ENCODE measurements around the gene CMIP.
"Not testable (repeated sequence)": the region's sequence is repeated elsewhere in the genome, so short reads cannot be mapped to it uniquely, and the experiment has no call there.

CMIP gene

GRCh38 chr16:81686391-81687130 lies 242.0 kb downstream of the CMIP start:
- no peak for DNase-seq (ENCODE audit: low read depth)

GRCh38 chr16:81687131-81687456 lies 242.5 kb downstream of the CMIP start:
- no peak for DNase-seq (ENCODE audit: low read depth)

GRCh38 chr16:81688182-81688581 lies 243.6 kb downstream of the CMIP start:
- no peak for DNase-seq (ENCODE audit: low read depth)

- not testable (repeated sequence) for DNase-seq (ENCODE audit: low read depth)
These were observed 244.2 kb downstream of the CMIP start for GRCh38 chr16:81688839-81689238.

GRCh38 chr16:81692021-81692420 lies 247.4 kb downstream of the CMIP start:
- no peak for DNase-seq (ENCODE audit: low read depth)

- DNase-seq (ENCODE audit: low read depth): no peak
These were observed 248.0 kb downstream of the CMIP start for GRCh38 chr16:81692571-81692970.

GRCh38 chr16:81693041-81693743 lies 248.6 kb downstream of the CMIP start:
- DNase-seq (ENCODE audit: low read depth): no peak

GRCh38 chr16:81693744-81694303 lies 249.2 kb downstream of the CMIP start:
- no peak for DNase-seq (ENCODE audit: low read depth)

GRCh38 chr16:81694494-81695280 lies 250.1 kb downstream of the CMIP start:
- DNase-seq (ENCODE audit: low read depth): no peak

- no peak for DNase-seq (ENCODE audit: low read depth)
These were observed 250.9 kb downstream of the CMIP start for GRCh38 chr16:81695321-81696165.

GRCh38 chr16:81696166-81696960 lies 251.8 kb downstream of the CMIP start:
- no peak for DNase-seq (ENCODE audit: low read depth)

- no peak for DNase-seq (ENCODE audit: low read depth)
These were observed 252.5 kb downstream of the CMIP start for GRCh38 chr16:81696961-81697615.

GRCh38 chr16:81697616-81698309 lies 253.2 kb downstream of the CMIP start:
- no peak for DNase-seq (ENCODE audit: low read depth)

- DNase-seq (ENCODE audit: low read depth): no peak
These were observed 253.7 kb downstream of the CMIP start for GRCh38 chr16:81698310-81698641.

GRCh38 chr16:81699596-81699995 lies 255.0 kb downstream of the CMIP start:
- no peak for DNase-seq (ENCODE audit: low read depth)

- DNase-seq (ENCODE audit: low read depth): no peak
These were observed 255.6 kb downstream of the CMIP start for GRCh38 chr16:81700071-81700779.

- DNase-seq (ENCODE audit: low read depth): no peak
These were observed 256.2 kb downstream of the CMIP start for GRCh38 chr16:81700780-81701165.

GRCh38 chr16:81701296-81701970 lies 256.8 kb downstream of the CMIP start:
- no peak for DNase-seq (ENCODE audit: low read depth)

GRCh38 chr16:81702506-81702905 lies 257.9 kb downstream of the CMIP start:
- no peak for DNase-seq (ENCODE audit: low read depth)

Data from non-pigmented ciliary epithelial cell (primary cell).